NB4 (cell line): ENCODE results near the gene PLA2G6.

Source experiments
- CTCF ChIP-seq: IDR thresholded peaks from one replicate; pipeline ENCODE4 v1.5.1; 2012; ENCODE audit warnings: low read depth, low read length
- TF ChIP-seq, protein P1 (sequence below): IDR thresholded peaks from 2 replicates; pipeline ENCODE4 v1.6.1; 2011; ENCODE audit warnings: low read depth, low read length

- TF ChIP-seq CTCF = no peak
- TF ChIP-seq, protein P1, sequence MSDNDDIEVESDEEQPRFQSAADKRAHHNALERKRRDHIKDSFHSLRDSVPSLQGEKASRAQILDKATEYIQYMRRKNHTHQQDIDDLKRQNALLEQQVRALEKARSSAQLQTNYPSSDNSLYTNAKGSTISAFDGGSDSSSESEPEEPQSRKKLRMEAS = no peak
Measured at GRCh38 chr22:38213319-38213989, 31.8 kb upstream of the PLA2G6 start.
